HepG2 (cell line): ENCODE measurements around the gene ZBTB32. TPM values are rescaled to one million over a fixed set of nuclear protein-coding genes. Genes with fewer than 3 reads are reported as not detected.

Experiments used
- FOXK2 ChIP-seq: fragments of 450-650 bp; IDR thresholded peaks from 2 replicates; pipeline ENCODE4 v1.6.1; 2016
- NFYB ChIP-seq: sonication (generic); formaldehyde crosslinking; IDR thresholded peaks from 2 replicates; pipeline ENCODE4 v1.4.0; 2020; ENCODE audit warnings: missing genetic modification reagents
- RBFOX2 ChIP-seq: fragments of 200-400 bp; formaldehyde crosslinking; IDR thresholded peaks from 2 replicates; pipeline ENCODE4 v1.6.1; 2017; ENCODE audit warnings: low read depth, mild to moderate bottlenecking, low read length
- RFXANK ChIP-seq: IDR thresholded peaks from 2 replicates; pipeline ENCODE4 v1.6.1; 2016
- SALL2 ChIP-seq: sonication (generic); formaldehyde crosslinking; IDR thresholded peaks from 2 replicates; pipeline ENCODE4 v1.8.1; 2023; ENCODE audit warnings: mild to moderate bottlenecking, missing genetic modification reagents, inconsistent platforms
- TBX2 ChIP-seq: sonication (generic); formaldehyde crosslinking; IDR thresholded peaks from 2 replicates; pipeline ENCODE4 v1.5.0; 2020; ENCODE audit warnings: missing genetic modification reagents, mild to moderate bottlenecking, borderline replicate concordance
- ZNF331 ChIP-seq: sonication (generic); formaldehyde crosslinking; IDR thresholded peaks from 2 replicates; pipeline ENCODE4 v1.4.0; 2020; ENCODE audit warnings: missing genetic modification reagents
- ZNF546 ChIP-seq: sonication (generic); formaldehyde crosslinking; conservative IDR thresholded peaks from 2 replicates; pipeline ENCODE4 v1.8.1; 2023; ENCODE audit warnings: mild to moderate bottlenecking, missing genetic modification reagents
- ZNF790 ChIP-seq: sonication (generic); formaldehyde crosslinking; IDR thresholded peaks from 2 replicates; pipeline ENCODE4 v1.8.0; 2022; ENCODE audit warnings: missing genetic modification reagents, mild to moderate bottlenecking, borderline replicate concordance
- polyA plus RNA-seq, 8 experiments: library from polyadenylated mRNA; depleted of rRNA in 3 of 8; stranded (reverse) in 7 of 8; unstranded in 1 of 8; fragments of >200 nt; fragmentation: Illumina TruSeq in 4 of 8; extraction: Trizol in 4 of 8; gene quantifications; 2 replicates each; pipeline versions ENCODE4 v1.2.1 to v1.2.3, GENCODE V29; 2011 to 2016; ENCODE audit warnings: low read depth in 4 of 8, missing spikeins in 1 of 8, mixed read lengths in 1 of 8; ENCODE audit not compliant: insufficient read depth in 1 of 8
- total RNA-seq, 5 experiments: library from RNA; depleted of rRNA; stranded (reverse); fragments of >200 nt; fragmentation: Illumina TruSeq; extraction: Trizol; gene quantifications; 2 replicates each; pipeline ENCODE4 v1.2.3, GENCODE V29; 2016; ENCODE audit warnings: low read depth in 1 of 5
- TF ChIP-seq, protein P1 (sequence below): fragments of 450-650 bp; IDR thresholded peaks from 2 replicates; pipeline ENCODE4 v1.6.1; 2016
- TF ChIP-seq, protein P2 (sequence below): sonication (generic); formaldehyde crosslinking; IDR thresholded peaks from 2 replicates; pipeline ENCODE4 v1.4.0; 2020; ENCODE audit warnings: missing genetic modification reagents
- TF ChIP-seq, protein P3 (sequence below), 2 experiments: sonication (generic) in 1 of 2; formaldehyde crosslinking in 1 of 2; IDR thresholded peaks; 2 replicates each; pipeline versions ENCODE4 v1.6.1 to v1.9.0; 2014 to 2022; ENCODE audit warnings: antibody characterized with exemption in 1 of 2, borderline replicate concordance in 1 of 2, inconsistent platforms in 1 of 2, low read depth in 1 of 2, missing genetic modification reagents in 1 of 2
- TF ChIP-seq, protein P4 (sequence below): IDR thresholded peaks from 2 replicates; pipeline ENCODE4 v1.6.1; 2016; ENCODE audit warnings: low read depth, missing genetic modification reagents, missing compliant biosample characterization

ZBTB32 gene
- total and polyA plus RNA-seq, 2 of the 13 experiments (the other 11 are each of a cell fraction or from before 2014, with no cell fraction given), result not detected

- TF ChIP-seq, protein P1, sequence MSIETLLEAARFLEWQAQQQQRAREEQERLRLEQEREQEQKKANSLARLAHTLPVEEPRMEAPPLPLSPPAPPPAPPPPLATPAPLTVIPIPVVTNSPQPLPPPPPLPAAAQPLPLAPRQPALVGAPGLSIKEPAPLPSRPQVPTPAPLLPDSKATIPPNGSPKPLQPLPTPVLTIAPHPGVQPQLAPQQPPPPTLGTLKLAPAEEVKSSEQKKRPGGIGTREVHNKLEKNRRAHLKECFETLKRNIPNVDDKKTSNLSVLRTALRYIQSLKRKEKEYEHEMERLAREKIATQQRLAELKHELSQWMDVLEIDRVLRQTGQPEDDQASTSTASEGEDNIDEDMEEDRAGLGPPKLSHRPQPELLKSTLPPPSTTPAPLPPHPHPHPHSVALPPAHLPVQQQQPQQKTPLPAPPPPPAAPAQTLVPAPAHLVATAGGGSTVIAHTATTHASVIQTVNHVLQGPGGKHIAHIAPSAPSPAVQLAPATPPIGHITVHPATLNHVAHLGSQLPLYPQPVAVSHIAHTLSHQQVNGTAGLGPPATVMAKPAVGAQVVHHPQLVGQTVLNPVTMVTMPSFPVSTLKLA, result no peak
- TF ChIP-seq FOXK2 (no peak), ZNF331 (CRISPR knock-in tag) (no peak), RFXANK (CRISPR knock-in tag) (no peak), RBFOX2 (peak; percentile 2), ZNF546 (CRISPR knock-in tag) (no peak), ZNF790 (CRISPR knock-in tag) (no peak), TBX2 (CRISPR knock-in tag) (0 out of 2 replicates have a peak, but pooled peaks have one; percentile 2), SALL2 (CRISPR knock-in tag) (no peak), NFYB (0 out of 2 replicates have a peak, but pooled peaks have one; percentile 9)
- TF ChIP-seq, protein P2, sequence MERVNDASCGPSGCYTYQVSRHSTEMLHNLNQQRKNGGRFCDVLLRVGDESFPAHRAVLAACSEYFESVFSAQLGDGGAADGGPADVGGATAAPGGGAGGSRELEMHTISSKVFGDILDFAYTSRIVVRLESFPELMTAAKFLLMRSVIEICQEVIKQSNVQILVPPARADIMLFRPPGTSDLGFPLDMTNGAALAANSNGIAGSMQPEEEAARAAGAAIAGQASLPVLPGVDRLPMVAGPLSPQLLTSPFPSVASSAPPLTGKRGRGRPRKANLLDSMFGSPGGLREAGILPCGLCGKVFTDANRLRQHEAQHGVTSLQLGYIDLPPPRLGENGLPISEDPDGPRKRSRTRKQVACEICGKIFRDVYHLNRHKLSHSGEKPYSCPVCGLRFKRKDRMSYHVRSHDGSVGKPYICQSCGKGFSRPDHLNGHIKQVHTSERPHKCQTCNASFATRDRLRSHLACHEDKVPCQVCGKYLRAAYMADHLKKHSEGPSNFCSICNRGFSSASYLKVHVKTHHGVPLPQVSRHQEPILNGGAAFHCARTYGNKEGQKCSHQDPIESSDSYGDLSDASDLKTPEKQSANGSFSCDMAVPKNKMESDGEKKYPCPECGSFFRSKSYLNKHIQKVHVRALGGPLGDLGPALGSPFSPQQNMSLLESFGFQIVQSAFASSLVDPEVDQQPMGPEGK (CRISPR knock-in tag), result peak; percentile 74
- TF ChIP-seq, protein P3, sequence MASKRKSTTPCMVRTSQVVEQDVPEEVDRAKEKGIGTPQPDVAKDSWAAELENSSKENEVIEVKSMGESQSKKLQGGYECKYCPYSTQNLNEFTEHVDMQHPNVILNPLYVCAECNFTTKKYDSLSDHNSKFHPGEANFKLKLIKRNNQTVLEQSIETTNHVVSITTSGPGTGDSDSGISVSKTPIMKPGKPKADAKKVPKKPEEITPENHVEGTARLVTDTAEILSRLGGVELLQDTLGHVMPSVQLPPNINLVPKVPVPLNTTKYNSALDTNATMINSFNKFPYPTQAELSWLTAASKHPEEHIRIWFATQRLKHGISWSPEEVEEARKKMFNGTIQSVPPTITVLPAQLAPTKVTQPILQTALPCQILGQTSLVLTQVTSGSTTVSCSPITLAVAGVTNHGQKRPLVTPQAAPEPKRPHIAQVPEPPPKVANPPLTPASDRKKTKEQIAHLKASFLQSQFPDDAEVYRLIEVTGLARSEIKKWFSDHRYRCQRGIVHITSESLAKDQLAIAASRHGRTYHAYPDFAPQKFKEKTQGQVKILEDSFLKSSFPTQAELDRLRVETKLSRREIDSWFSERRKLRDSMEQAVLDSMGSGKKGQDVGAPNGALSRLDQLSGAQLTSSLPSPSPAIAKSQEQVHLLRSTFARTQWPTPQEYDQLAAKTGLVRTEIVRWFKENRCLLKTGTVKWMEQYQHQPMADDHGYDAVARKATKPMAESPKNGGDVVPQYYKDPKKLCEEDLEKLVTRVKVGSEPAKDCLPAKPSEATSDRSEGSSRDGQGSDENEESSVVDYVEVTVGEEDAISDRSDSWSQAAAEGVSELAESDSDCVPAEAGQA (IDR thresholded peaks at IDR 0.05; ENCODE audit: low read depth), result no peak
- TF ChIP-seq, protein P3 (CRISPR knock-in tag; IDR thresholded peaks at IDR 0.05; ENCODE audit: borderline replicate concordance), result 0 out of 2 replicates have a peak, but pooled peaks have one; percentile 46
- TF ChIP-seq, protein P4, sequence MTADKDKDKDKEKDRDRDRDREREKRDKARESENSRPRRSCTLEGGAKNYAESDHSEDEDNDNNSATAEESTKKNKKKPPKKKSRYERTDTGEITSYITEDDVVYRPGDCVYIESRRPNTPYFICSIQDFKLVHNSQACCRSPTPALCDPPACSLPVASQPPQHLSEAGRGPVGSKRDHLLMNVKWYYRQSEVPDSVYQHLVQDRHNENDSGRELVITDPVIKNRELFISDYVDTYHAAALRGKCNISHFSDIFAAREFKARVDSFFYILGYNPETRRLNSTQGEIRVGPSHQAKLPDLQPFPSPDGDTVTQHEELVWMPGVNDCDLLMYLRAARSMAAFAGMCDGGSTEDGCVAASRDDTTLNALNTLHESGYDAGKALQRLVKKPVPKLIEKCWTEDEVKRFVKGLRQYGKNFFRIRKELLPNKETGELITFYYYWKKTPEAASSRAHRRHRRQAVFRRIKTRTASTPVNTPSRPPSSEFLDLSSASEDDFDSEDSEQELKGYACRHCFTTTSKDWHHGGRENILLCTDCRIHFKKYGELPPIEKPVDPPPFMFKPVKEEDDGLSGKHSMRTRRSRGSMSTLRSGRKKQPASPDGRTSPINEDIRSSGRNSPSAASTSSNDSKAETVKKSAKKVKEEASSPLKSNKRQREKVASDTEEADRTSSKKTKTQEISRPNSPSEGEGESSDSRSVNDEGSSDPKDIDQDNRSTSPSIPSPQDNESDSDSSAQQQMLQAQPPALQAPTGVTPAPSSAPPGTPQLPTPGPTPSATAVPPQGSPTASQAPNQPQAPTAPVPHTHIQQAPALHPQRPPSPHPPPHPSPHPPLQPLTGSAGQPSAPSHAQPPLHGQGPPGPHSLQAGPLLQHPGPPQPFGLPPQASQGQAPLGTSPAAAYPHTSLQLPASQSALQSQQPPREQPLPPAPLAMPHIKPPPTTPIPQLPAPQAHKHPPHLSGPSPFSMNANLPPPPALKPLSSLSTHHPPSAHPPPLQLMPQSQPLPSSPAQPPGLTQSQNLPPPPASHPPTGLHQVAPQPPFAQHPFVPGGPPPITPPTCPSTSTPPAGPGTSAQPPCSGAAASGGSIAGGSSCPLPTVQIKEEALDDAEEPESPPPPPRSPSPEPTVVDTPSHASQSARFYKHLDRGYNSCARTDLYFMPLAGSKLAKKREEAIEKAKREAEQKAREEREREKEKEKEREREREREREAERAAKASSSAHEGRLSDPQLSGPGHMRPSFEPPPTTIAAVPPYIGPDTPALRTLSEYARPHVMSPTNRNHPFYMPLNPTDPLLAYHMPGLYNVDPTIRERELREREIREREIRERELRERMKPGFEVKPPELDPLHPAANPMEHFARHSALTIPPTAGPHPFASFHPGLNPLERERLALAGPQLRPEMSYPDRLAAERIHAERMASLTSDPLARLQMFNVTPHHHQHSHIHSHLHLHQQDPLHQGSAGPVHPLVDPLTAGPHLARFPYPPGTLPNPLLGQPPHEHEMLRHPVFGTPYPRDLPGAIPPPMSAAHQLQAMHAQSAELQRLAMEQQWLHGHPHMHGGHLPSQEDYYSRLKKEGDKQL (CRISPR knock-in tag), result no peak
Observed at GRCh38 chr19:35717665-35718344, 13.4 kb downstream of the ZBTB32 start, which contains the start of gene KMT2B (continued).
